Activated CD8-positive, alpha-beta memory T cell treated with anti-CD3 and anti-CD28 coated beads for 48 hours (primary cell): ENCODE measurements around the gene NR2C2.

Experiments
- DNase-seq, 3 experiments: peaks; one replicate each; pipeline ENCODE4 v3.0.0-alpha.2; 2020; ENCODE audit warnings: low read depth in 2 of 3, low spot score in 2 of 3

Gene NR2C2

DNA sequence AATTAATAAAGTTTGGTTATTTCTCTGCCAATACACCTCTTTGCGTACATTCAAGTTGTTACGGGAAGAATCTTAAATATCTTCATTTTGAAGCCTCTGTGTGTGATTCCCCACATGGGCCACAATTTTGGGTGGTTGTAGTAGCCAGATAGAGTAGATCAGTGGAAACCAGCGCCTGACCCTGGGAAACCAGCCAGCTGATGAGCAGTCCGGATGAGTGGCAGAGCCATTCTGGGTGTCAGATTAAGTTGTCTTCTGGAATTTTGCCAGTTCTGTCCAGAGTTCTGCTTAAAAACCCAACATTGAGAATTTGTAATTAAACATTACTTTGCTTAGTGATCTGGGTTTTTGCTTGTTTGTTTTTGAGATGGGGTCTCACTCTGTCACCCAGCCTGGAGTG, 68.1 kb downstream of the NR2C2 start:
- no peak for DNase-seq

DNA sequence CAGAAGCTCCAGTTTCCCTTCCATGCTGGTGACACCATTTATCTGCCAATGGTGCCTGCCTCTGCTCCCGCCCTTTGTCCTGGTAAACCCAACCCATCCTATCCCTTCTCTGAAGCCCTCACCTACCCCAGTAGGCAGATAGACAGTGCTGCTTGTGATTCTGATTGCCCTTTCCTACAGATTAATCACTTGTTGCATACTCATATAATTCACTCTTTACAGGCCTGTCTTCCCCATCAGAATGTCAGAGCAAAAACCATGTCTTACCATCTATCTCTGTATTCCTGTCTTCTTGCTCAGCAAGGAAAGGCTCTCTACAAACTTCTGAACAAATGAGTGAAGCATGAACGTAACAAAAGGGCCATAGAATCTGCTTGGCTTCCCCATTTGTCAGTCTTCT, 69.8 kb downstream of the NR2C2 start:
- DNase-seq, result no peak

DNA sequence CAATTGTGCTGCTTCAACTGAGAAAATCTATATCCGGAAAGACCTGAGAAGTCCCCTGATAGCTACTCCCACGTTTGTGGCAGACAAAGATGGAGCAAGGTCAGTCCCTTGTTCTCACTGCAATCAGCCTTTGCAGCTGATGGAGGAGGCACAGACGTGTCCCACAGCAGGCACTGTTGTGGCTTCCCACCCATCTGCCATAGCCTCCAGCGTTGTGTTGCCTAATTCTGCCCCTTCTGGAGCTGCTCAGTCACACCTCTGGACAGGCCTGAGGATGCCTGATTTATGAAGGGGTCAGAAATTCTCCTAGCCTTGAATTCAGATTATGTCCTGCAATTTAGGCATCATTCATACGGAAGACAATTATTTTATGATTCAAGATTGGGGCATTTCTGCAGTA, 75.9 kb downstream of the NR2C2 start:
- DNase-seq, result no peak

DNA sequence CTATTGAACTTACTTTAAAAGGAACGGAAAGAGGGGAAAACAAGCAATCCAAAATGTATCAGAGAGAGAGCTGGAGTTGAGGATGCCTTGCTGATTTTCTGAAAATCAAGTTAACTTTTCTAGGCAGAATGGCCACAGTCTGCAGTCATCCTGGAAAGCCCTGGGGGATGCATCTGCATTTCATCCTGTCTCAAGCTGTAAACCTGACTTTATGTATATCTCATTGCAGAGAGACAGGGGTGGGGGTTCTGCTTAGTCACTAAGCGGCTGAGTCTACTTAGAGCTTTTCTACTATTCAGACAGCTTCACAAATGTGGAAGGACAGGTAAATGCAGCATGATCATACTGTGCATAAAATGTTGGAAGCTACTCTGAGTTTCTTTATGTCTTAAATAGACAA, 76.3 kb downstream of the NR2C2 start:
- DNase-seq, result no peak

DNA sequence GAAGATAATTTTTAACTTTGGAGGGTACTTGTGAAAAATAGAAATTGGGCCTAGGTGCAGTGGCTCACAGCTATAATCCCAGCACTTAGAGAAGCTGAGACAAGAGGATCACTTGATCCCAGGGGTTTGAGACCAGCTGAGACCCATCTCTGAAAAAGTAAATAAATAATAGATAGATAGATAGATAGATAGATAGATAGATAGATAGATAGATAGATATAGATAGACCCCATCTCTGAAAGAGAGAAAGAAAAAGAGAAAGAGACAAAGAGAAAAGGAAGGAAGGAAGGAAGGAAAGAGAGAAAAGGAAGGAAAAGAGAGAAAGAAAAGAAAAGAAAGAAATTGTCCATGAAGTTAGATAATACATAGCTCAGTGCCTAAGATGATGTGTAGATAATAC, 82.2 kb downstream of the NR2C2 start:
- no peak for DNase-seq

DNA sequence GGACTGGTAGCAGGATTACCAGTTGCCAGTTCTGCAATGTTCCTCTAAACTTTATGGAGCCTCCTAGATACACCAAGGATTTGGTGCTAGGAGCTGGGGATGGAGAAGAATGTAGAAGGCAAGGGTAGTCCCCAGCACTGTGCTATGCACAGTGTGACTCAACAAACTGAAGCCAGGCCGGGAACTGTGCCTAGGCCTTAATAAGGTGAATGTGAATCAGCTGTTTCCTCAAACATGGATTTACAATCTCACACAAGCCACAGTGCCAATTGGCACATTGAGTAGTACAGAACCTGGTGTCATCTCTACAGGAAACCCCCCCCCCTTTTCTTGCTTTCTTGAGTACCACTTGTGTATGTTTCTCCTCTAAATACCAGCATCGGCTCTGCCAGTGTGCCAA, 85.3 kb downstream of the NR2C2 start:
- no peak for DNase-seq

DNA sequence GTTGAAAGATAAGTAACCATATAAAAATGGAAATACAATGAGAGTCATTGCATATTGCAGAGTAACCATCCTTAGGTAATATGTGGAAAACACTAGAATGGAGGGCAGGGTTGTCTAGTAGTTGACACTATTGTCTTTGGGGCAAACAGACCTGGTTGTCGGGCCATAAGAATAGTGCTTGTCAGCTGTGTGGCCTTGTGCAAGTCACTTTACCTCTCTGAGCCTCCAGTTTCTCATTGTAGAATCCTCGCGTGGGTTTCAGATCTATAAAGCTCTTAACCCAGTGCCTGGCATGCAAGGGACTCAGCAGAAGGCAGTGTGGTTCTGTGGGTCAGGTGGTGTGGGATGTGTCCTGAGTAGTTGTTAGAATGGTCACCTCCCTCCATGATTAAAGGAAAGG, 85.7 kb downstream of the NR2C2 start:
- DNase-seq, result no peak

DNA sequence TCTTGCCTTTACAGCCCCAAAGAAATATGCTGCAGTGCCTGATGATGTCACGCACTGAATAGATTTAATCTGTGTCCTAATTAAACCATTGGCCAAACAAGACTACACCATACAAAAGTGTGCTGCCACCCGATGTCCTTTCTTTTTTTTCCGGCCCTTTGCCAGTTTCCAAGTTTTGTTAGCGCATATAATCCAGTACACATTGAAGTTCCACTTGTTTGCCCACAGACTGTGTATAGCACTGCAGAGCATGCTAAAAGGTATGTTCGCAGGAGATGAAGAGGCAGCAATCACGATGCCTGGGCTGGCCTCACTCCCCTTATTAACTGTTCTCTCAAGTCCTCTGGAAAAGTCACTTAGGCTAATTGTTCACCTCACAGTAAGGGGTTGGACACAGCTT, 90.9 kb downstream of the NR2C2 start:
- DNase-seq, result no peak

DNA sequence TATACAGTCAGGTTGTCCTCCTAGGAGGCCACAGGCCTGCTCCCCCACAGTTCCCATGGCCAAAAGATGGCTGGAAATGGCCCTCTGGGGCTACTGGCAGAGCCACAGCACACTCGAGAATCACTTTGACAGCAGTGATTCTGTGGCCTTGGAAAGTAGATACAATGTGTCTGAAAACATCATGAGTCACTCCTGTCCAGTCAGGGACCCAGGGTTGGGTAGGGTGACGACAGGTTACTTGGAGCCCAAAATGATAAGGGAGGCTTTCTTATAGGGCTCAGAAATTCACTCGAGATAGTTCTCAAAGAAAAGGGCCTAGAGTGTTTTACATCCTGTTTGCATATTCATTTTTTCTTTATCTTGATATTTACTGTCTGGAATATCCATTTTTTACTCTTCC, 93.5 kb downstream of the NR2C2 start:
- DNase-seq, result no peak

DNA sequence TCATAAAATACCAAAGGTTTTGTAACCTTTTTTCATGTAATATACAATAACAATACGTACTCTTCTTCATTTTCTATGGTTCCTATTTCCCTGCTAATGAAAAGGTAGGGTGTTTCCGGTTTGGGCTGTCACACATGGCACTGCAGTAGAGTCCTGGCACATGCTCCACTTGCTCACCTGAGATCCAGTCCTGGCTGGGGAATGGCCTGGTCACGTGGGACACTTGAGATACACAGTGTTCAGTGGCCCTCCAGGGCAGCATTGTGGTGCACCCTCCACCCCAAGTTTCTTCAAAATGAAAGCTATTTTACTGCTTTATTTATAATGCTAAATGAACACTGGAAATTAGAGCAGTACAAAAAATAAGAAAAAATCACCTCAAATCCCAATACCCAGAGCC, 94.6 kb downstream of the NR2C2 start:
- no peak for DNase-seq

DNA sequence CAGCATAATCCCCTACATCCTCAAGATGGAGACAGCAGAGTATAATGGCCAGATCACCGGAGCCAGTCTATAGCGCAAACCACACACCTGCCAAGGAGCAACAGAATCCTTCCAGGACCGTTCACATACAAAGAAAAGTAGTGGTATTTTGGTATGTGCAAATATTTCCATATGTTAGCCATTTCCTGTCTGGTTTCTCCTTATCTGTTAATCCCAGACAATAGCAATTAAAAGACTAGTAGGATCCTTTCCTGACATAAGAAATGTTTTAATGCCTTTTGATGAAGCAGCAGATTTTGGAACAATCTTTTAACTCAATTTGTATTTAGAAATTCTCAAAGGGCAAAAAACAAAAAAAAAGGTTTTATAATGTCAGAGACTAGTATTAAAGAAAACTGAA, 95.6 kb downstream of the NR2C2 start:
- DNase-seq, result no peak

DNA sequence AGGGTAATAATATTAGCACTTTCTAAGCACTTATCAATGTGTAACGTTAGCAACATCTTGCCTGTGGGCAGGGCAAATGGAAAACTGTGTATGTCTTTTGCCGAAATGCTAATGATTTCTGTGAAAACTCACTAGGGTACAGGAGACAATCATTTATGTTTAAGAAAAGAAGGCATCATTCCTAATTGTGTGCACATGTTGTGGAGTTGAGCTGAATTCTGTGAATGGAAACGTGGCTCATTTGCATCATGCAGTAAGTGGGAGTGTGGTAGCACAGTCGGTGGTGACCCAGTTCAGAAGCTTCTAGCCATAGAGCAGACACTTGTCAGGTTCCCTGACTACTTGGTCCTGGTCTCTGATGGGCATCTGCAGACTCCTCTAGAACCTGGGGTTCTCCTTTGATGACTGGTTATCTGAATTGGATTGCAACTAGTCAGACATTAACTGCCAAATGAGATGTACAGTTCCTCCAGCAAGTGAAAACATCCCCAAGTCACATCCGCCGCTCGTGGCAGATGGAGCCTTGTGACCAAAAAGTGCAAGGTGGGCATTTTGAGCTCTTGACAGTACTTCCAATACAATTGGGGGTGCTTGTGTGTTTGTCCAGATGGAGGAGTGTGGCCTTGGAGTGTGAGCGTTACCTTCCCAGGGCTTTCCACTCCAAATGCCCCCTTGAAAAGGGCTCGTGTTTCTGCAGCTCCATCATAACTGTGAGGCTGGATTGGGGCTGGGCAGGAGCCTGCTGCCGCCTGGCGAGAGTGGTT, 96.2 kb downstream of the NR2C2 start:
- DNase-seq, result no peak

DNA sequence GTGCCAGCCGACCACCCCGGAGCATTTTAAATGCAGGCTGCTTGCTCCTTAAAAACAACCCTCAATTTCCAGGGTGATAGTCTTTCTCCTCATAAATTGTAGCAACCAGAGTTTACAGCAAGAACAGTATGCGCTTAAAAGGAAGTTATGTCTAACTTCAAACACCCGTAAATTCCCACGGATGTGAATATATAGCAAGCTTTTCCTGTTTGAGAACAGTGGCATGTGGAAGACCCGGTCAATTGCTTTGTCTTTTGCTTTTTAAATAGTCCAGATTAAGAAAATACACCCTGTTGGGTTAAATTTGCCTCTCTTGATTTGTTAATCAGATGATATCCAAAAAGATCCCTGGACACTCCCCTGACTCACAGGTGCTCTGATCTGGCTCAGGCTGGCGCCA, 96.9 kb downstream of the NR2C2 start:
- no peak for DNase-seq

DNA sequence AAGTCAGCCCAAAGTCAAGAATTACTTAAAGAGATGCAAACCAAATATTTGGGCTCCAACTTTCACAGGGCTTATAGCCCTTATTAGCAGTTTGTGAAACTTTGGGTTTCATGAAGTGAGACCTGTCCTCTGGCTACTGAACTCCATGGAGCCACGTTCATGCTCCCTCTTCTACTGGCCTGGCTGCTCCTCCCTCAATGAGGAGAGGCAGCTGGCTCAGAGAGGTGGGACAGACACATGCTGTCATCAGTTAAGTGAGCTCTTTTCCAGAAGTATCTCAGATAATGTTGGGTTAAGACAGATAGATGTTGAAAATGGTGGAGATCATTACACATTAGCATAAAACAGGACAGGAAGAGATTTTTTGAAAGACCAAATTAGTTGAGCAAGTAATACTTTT, 98.3 kb downstream of the NR2C2 start:
- no peak for DNase-seq

DNA sequence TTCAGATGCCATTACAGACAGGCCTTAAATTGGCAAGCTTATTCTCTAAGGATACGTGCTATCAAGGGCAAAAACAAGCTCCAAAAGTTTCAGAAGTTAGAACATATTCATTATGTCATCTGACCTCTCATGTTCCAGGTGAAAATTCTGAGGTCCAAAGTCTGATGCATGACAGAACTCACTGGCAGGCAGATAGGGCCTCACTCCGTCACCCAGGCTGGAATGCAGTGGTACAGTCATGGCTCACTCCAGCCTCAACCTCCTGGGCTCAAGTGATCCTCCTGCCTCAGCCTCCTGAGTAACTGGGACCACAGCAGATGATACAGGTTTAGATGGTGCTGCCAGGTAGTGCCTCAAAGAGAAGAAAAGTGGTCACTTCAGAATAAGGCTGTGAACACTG, 102.2 kb downstream of the NR2C2 start:
- DNase-seq, result no peak

DNA sequence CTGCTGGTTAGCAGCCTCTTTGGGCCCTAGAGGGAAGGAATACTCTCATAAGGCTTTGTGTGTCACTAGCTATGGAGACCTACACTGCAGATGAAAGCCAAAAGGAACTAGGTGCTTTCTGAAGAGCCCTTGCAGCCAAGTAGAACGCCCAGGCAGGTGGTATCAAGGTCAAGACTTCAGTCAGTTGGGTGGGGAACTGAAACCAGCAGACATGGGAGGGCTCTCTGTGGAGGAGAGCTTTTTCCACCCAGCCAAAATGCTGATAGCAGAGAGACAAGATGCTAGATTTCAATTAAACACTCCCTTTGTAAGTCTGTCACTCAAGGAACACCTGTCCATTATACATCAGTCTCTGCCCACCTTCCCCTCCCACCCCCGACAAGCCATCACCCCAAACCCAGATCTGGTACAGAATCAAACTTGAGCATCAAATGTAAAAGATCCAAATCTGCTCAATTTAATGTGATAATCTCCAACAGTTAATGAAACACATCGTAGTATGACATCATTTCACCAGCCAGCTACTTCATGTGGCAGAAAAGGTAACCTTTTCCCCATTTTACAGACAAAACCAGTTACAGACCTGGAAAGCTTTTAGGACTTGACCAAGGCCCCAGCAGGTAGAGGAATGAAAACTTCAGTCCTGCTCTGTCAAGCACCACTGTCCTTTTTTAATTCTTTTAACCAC, 103.2 kb downstream of the NR2C2 start:
- no peak for DNase-seq

DNA sequence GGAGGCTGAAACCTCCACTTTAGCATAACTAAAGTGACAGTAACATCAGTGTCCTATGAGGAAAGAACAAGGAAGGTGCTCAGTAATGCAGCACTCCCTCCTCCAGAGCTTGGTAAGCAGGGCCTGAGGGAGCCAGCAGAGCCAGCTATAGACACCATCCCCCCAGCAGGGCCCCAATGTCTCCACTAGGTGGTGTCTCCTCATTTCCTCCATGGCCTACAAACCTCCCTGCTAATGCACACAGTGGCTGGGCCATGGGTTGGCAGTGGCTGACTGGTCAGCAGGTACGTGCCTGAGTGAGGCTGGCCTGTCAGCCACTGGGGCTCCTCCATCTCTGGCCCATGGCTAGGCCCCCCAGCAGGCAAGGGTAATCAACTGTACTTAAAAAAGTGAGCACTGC, 104.1 kb downstream of the NR2C2 start:
- no peak for DNase-seq

DNA sequence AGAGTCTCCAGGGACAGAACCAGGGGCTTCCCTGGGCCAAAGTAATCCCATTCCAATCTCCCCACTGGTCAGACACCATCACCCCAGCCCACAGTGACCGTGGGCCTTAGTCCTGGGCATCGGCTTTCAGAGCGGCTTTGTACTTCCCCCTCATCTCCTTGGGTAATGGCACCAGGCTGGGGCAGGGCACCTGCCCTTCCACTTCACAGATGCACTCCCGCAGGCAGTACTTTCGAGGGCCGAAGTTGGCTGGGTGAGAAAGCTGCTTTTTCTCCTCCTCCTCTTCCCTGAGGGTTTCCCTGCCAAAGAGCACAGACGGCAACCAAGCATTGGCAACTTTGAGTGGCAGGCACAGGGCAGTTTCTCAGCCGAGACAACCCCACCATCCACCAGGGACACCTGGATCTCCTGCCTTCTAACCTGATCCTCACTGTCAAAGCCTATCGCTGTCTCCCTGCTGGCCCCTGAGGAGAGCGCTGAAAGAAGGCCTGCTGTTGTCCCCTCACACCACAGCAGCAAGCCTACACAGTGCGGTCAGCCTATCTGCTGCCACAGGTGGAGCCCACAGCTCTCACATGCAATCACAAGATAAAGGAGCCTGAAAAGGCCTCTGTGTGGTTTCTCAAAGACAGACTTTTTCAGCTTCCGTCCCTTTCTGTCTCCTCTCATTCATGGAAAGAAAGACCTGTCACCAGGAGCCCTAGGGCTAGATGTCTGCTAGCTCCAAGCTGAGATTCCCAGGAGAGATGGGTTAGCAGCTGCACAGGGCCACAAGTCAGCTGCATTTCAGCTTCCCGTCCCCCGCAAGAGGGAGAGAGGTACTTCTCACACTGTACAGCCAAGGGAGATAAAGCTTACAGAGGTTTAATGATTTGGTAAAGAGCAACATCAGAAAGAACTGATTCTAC, 105.2 kb downstream of the NR2C2 start:
- no peak for DNase-seq

DNA sequence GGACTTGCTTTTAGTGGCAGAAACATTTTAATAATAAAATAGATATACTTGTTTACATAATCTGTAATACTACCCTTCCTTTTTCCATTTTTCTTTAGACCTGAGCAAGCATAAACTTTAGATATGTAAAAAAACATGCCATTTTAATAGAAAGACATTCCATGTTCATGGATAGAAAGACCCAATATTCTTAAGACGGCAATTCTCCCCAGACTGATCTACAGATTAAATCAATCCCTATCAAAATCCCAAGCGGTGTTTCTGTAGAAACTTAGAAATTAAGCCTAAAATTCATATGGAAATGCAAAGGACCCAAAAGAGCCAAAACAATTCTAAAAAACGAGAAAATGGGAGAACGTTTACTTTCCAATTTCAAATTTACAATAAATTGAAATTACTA, 106.2 kb downstream of the NR2C2 start:
- DNase-seq, result no peak

DNA sequence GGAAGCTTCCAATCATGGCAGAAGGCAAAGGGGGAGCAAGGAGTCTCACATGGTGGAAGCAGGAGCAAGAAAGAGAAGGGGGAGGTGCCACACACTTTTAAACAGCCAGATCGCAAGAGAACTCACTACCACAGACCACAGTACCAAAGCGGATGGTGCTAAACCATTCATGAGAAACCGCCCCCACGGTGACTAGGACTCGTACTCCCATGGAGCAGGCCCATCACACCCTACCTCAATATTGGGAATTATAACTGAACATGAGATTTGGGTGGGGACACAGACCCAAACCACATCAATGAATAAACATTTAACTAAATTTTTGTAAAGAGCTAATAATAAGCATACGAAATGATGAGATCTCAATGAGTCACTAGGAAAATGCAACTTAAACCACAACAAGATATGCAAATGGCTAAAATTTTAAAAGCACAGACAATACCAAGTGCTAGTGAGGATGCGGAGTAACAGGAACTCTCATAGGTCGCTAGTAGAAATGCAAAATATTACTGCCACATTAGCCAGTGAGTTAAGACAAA, 107.7 kb downstream of the NR2C2 start:
- DNase-seq, result peak; percentile 36 to 44 (median 42)

DNA sequence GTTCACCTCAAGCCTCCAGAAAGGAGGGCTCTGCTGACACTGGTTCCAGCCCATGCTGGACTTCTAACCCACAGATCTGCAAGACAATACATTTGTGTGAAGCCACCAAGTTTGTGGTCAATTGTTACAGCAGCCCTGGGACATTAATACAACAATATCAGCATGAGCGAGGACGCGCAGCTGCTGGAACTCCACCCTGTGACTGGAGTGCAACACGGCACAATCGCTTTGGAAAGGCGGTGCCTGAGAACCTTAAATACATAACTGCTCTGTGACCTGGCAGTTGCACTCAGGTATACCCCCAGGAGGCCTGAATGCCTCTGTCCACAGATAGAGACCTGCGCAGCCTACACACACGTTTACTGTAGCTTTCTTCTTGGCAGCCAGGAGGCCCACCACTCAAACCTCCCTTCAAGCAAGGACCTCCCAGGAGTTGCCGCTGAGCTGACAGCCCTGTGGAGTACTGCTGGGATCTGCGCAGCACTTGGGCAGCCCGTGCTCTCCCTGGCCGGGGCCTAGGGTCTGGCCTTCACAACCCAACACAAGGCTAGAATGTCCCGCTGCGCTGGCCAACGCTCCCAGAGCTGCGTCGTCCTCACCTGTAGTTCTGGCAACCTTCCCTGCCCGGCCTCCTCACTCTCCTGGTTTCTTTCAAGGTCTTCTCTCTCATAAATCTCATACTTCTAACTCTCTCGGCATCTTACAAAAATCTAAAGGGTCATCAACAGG, 109.5 kb downstream of the NR2C2 start:
- no peak for DNase-seq
